ENCODE measurements around the gene DRAM2. TPM values are rescaled to one million over a fixed set of nuclear protein-coding genes. Genes with fewer than 3 reads are reported as not detected.

The DRAM2 gene
- total RNA-seq, 1 experiment from 2014 or later = 26.4 TPM

GRCh38 chr1:111131693-111132092 is 8.2 kb downstream of the DRAM2 start:
- intact Hi-C loops (cut with micrococcal nuclease) = no loop called here
- Histone ChIP-seq H3K4me2 (ENCODE audit: low read length) (no peak overlapping the region), H3K9me2 (ENCODE audit: insufficient read depth) (no peaks in the 10 kb centered on the region), H3K27me3 (ENCODE audit: insufficient read depth, low read length) (no peaks in the 10 kb centered on the region), H2AFZ (ENCODE audit: low read depth, low read length, poor library complexity, severe bottlenecking) (no peak overlapping the region), H3K4me3 (replicated peaks in 1 of 2; ENCODE audit: low read depth in 1 of 2, low read length in 2 of 2) (no peak overlapping the region), H3K4me1 (ENCODE audit: control insufficient read depth in 1 of 2, insufficient read depth in 2 of 2, low read length in 2 of 2) (no peaks in the 10 kb centered on the region), H3K9me3 (ENCODE audit: control insufficient read depth in 1 of 2, insufficient read depth in 1 of 2, low read depth in 1 of 2, low read length in 2 of 2) (no peaks in the 10 kb centered on the region), H3K79me2 (ENCODE audit: insufficient read depth, low read length) (no peaks in the 10 kb centered on the region), H3K9ac (ENCODE audit: low read length) (no peak overlapping the region), H3K36me3 (ENCODE audit: control insufficient read depth in 1 of 2, insufficient read depth in 2 of 2, low read length in 2 of 2) (peaks cover 0 to 15% of the 10 kb centered on the region in 2 experiments; a peak in 2 of 4 replicates), H4K20me1 (ENCODE audit: insufficient read depth) (no peaks in the 10 kb centered on the region), H3K27ac (ENCODE audit: low read depth, low read length) (no peak overlapping the region)
- no peak for TF ChIP-seq EZH2 (IDR thresholded peaks at IDR 0.05)
- no peak for TF ChIP-seq SP1 (IDR thresholded peaks at IDR 0.05; ENCODE audit: low read depth)
- TF ChIP-seq YY1 (IDR thresholded peaks at IDR 0.05; ENCODE audit: extremely low read depth, insufficient replicate concordance, low read depth, low read length) = no peak
- TF ChIP-seq ATF3 (IDR thresholded peaks at IDR 0.05) = no peak
- TF ChIP-seq CBX3 (IDR thresholded peaks at IDR 0.05; ENCODE audit: low read depth) = no peak
- TF ChIP-seq POLR2A (IDR thresholded peaks at IDR 0.05; ENCODE audit: borderline replicate concordance, extremely low read depth, insufficient read depth, insufficient read length) = no peak
- TF ChIP-seq ZBTB33 (IDR thresholded peaks at IDR 0.05; ENCODE audit: extremely low read depth, insufficient replicate concordance, low read length) = no peak
- TF ChIP-seq TCF7L2 (IDR thresholded peaks at IDR 0.05; ENCODE audit: borderline replicate concordance, extremely low read depth, insufficient read depth, insufficient read length) = no peak
- TF ChIP-seq ZNF274 (IDR thresholded peaks at IDR 0.05; ENCODE audit: low read depth, low read length) = no peak
- no peak for TF ChIP-seq CTCF (IDR thresholded peaks at IDR 0.05 in 2 of 3, conservative IDR thresholded peaks at IDR 0.05 in 1 of 3; ENCODE audit: borderline replicate concordance in 1 of 3, insufficient read depth in 1 of 3, low read depth in 2 of 3, low read length in 2 of 3)
- TF ChIP-seq, protein P1, sequence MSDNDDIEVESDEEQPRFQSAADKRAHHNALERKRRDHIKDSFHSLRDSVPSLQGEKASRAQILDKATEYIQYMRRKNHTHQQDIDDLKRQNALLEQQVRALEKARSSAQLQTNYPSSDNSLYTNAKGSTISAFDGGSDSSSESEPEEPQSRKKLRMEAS (IDR thresholded peaks at IDR 0.05) = no peak
- no peak for TF ChIP-seq REST (IDR thresholded peaks at IDR 0.05; ENCODE audit: low read depth)
- TF ChIP-seq ELF1 (IDR thresholded peaks at IDR 0.05; ENCODE audit: borderline replicate concordance, low read depth) = no peak
- no peak for TF ChIP-seq SRF (IDR thresholded peaks at IDR 0.05; ENCODE audit: low read depth)
- no peak for TF ChIP-seq EGR1 (IDR thresholded peaks at IDR 0.05; ENCODE audit: low read depth)
- no peak for TF ChIP-seq ZFX (IDR thresholded peaks at IDR 0.05)
- RAD21 ChIA-PET (ENCODE audit: low non-redundant PET in 1 of 2, low total read pairs in 2 of 2, uncharacterized antibody in 2 of 2, unreplicated experiment in 2 of 2) = no interaction called here
- no TSS peak for BruUV-seq (replicated peaks)
- no peak for DNase-seq (ENCODE audit: low read depth, low spot score)
- ATAC-seq = no peak
- POLR2A ChIA-PET = no interaction called here
- CTCF ChIA-PET = no interaction called here
